ENCODE results near the gene PSD. TPM values are rescaled to one million over a fixed set of nuclear protein-coding genes. Genes with fewer than 3 reads are reported as not detected.

PSD gene
- total and polyA plus RNA-seq, 9 of the 15 experiments (the other 6 are each of a cell fraction or from before 2014, with no cell fraction given), result 0.11 to 1.7 (median 0.54) TPM; not detected in 2

- TF ChIP-seq ZNF140 (CRISPR knock-in tag; IDR thresholded peaks at IDR 0.05) (no peak), ZNF197 (CRISPR knock-in tag; IDR thresholded peaks at IDR 0.05; ENCODE audit: low read depth) (0 out of 2 replicates have a peak, but pooled peaks have one; percentile 55), TARDBP (IDR thresholded peaks at IDR 0.05) (peak; percentile 54; the same call in 1 of the 2 replicates), HDAC2 (IDR thresholded peaks at IDR 0.05) (no peak), RAD21 (CRISPR knock-in tag; conservative IDR thresholded peaks at IDR 0.05 in 1 of 2, IDR thresholded peaks at IDR 0.05 in 1 of 2) (no peak), AFF1 (IDR thresholded peaks at IDR 0.05; ENCODE audit: low read depth in 1 of 2, partially characterized antibody in 2 of 2) (no peak), CUX1 (CRISPR knock-in tag; IDR thresholded peaks at IDR 0.05) (no peak), POLR2AphosphoS5 (IDR thresholded peaks at IDR 0.05; ENCODE audit: control insufficient read depth, insufficient read depth, low read depth, low read length) (no peak), ATF7 (IDR thresholded peaks at IDR 0.05) (peak; percentile 68), GTF2A2 (tag; IDR thresholded peaks at IDR 0.05) (no peak), HBP1 (CRISPR knock-in tag; IDR thresholded peaks at IDR 0.05) (no peak), XRCC3 (IDR thresholded peaks at IDR 0.05) (no peak), TCF7 (IDR thresholded peaks at IDR 0.05; ENCODE audit: borderline replicate concordance) (peak; percentile 92), MLX (CRISPR knock-in tag; conservative IDR thresholded peaks at IDR 0.05) (no peak), GABPB2 (CRISPR knock-in tag; conservative IDR thresholded peaks at IDR 0.05) (no peak), HLTF (IDR thresholded peaks at IDR 0.05) (0 out of 2 replicates have a peak, but pooled peaks have one; percentile 35)
Observed at GRCh38 chr10:102432162-102432950, 13.8 kb upstream of the PSD start, which contains the start of gene CUEDC2 (continued).
